ENCODE measurements around the gene PDE11A. TPM values are rescaled to one million over a fixed set of nuclear protein-coding genes. Genes with fewer than 3 reads are reported as not detected.
"Not testable (repeated sequence)": the region's sequence is repeated elsewhere in the genome, so short reads cannot be mapped to it uniquely, and the experiment has no call there.

The PDE11A gene
- total RNA-seq, 1 donor from 2014 or later, result not detected

DNA sequence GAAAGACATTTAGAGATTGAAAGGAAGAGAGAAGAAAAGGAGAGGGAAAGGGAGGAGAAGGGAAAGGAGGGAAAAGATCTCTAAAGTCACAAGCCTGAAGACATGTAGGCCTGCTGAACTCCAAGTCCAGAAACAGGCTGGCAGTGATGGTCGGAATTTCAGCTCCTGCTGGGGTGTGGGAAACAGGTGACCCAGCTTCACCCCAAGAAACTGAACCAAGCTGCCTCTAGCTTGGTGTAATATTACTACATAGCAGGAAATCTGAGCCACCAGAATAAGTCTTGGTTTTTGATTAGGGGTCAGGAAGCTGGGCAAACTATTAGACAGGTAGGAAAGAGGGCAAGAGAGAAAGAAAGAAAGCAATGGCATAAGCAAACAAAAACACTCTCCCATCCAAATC lies 185.8 kb downstream of the PDE11A start:
- intact Hi-C loops (cut with micrococcal nuclease), result no loop called here

DNA sequence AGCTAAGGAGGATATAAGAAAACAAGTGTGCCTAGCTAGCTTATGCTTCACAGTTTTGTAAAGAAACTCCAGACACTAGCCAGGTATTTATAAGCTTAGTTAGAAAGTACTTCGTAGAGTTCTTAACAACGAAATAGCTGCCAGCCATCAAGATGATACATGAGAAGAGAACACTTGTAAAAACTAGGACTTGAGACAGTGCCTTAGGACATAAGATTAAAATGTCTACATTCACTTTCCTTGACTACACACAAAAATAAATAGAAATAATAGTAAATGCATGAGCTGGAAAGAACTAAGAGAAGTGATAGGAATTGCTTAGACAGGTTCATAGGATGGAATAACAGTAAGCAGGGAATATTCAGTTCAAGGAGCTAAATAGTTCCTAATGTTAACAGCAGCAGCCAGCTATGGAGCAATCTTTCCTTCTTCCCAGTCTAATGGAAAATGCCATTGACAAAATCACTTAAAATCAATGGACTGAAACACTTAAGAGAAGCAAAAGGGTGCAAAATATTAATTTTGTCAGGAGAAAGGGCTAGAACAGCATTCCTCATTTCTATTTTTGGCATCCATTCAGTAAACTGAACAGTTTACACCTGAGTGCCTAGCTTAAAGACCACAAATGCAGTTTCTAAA lies 186.6 kb downstream of the PDE11A start:
- intact Hi-C loops (cut with micrococcal nuclease), result no loop called here

DNA sequence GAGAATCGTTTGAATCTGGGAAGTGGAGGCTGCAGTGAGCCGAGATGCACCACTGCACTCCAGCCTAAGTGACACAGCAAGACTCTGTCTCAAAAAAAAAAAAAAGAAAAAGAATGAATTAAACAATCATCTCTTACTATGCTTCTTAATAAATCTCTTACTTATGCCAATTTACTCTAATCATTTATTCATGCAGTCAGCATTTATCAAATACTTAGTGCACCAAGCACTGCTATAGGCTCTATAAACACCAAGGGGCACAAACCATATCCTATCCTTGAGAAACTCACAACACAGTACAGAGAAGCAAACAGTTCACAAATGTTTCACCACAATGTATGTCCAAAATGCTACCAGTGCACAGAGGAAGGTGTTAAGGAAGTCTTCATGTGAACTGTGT lies 189.4 kb downstream of the PDE11A start:
- intact Hi-C loops (cut with micrococcal nuclease), result no loop called here

DNA sequence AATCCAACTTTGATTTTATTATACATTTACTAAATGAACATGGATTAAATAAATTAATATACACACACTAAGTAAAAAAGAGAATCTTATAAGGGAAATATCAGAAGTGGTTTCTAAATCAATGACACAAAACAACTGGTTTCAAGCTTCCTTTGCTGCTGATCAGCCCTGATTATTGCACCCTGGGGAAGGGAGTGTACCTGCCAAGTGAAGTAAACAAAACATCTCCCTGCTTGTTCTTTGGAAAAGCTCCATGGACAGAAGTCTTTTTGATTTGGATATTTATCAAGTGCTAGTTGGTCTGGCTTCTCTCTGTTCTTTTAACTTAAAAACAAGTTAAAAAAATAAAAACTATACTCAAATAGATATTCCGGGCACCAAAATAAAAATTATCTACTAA lies 190.1 kb downstream of the PDE11A start:
- intact Hi-C loops (cut with micrococcal nuclease), result no loop called here

DNA sequence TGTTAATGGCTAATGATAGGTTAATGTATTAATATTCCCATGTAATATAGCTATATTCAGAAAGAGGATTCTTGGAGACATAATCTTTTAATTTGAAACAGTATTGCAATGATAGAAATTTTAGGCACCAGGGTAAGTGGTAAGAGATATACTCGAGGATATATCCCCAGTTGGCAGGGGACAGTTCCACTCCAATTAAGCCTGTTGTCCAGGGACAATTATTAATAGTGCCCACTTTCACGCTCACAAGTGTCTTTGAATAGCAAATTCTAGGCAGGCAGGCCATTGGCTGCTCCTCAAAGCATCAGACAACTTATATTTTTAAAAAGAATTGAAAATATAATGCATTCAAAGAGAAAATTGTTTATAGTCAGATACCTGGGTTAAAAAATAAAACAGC lies 190.7 kb downstream of the PDE11A start:
- intact Hi-C loops (cut with micrococcal nuclease), result no loop called here

DNA sequence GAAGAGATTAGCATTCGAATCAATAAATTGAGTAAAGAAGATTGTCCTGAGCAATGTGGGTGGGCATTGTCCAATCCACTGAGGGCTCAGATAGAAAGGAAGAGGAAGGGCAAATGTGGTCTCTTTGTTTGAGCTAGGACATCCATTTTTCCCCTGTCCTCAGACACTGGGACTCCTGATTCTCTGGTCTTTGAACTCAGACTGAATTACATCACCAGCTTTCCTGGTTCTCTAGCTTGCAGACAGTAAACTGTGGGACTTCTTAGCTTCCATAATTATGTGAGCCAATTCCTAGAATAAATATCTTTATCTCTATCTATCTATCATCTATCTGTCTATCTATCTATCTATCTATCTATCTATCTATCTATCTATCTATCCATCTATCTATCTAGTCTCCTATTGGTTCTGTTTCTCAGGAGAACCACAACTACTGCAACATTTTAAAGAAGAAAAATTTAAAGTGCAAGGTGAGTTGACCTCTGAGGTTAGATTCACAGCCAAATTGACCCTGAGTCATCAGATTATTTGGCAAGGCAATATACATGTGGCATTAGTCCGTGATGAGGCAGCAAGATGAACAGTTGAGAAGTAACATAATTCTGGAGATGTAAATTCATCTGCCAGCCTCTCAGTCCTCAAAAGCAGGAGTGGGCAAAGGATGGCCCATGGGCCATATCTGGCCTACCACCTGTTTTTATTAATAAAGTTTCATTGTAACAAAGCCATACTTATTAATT lies 191.4 kb downstream of the PDE11A start:
- intact Hi-C loops (cut with micrococcal nuclease), result no loop called here

DNA sequence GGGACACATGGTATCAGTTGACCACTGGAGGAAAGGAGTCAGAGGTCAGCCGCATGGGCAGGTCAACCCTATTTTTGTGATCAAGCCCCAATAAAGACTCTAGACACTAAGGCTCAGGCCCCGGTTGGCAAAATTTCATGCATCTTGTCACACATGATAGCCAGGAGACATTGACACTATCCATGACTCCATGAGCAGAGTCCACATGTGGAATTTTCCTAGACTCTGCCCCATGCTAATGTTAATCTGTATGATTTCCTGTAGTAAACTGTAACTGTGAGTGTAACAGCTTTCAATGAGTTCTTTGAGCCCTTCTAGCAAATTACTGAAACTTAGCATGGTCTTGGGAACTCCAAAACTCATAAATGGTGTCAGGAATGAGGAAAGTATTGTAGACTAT lies 192.3 kb downstream of the PDE11A start:
- intact Hi-C loops (cut with micrococcal nuclease), result no loop called here

DNA sequence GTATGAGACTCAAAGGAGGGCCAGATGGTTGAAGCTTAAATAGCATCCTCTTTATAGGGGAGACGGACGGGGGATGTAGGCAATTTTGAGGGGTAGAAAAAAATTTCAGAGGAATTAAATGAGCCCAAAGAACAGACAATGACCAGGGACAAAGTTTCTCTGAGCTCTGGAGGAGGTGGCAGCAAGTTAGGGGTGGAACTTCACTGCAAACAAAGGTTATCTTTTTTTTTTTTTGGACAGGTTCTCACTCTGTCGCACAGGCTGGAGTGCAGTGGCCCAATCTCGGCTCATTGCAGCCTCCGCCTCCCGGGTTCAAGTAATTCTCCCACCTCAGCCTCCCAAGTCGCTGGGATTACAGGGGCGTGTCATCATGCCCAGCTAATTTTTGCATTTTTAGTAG lies 195.6 kb downstream of the PDE11A start:
- intact Hi-C loops (cut with micrococcal nuclease), result no loop called here

DNA sequence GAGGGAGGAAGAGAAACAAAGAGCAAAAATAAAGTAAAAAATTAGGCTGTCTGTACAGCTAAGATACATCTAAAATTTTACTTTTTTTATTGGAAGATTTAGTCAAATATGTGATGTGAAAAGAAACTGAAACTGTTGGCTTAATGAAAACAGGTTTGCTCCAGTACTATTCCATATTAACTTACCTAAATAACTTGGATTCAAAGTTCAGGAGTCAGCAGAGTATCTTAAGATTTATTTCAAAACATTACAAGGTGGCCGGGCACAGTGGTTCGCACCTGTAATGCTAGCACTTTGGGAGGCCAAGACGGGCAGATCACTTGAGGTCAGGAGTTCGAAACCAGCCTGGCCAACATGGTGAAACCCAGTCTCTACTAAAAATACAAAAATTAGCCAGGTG lies 197.9 kb downstream of the PDE11A start:
- intact Hi-C loops (cut with micrococcal nuclease), result no loop called here

DNA sequence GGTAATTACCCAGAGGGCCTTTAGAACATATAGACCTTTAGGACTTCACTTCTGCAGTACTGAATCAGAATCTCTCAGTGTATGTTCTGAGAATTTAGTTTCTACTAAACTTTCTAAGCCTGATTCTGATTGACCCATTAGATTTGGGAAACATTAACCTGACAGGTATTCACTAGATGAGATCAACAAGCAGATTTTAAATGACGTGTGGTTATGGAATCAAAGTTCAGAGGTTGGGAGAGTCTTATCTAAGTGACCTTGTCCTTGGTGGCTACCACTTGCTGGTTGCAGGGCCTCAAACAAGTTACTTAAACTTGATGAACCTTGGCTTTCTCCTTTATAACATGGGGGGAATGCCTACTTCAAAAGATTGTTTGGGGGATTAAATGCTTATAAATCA lies 198.7 kb downstream of the PDE11A start:
- intact Hi-C loops (cut with micrococcal nuclease), result no loop called here

DNA sequence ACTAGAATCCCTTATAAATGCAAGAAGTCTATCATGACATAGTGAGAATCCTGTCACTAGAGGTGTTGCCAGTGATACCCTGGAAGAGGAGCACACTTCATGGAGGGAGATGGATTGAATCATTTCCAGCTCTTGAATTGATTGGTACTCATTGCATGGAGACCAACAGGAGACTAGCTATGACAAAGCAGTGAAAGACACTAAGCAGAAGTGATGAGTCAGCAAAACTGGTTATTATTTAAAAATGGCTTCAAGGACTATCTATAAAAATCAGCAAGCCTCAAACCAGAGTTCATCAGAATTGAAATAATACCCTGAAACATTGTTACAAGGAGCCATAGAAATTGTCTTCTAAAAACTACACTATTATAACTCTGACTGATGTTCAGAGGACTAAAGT lies 200.3 kb downstream of the PDE11A start:
- intact Hi-C loops (cut with micrococcal nuclease), result no loop called here

DNA sequence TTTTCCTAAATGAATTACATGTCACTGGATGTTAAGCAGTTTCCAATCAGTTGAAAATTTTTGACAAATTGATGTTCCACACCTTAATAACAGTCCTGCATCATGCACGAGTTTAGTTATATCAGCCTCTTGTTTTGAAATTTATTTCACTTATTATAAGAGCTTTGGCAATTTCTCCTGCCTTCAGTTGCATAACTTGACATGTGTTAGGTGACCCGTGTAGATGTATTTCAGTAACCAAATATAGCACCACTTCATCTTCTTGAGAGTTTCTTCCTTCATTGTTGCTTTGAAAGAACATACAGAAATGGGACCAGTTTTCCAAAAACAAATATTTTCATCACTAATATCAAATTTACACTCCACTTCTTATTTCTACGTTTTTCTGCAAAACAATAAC lies 202.7 kb downstream of the PDE11A start:
- intact Hi-C loops (cut with micrococcal nuclease), result no loop called here

DNA sequence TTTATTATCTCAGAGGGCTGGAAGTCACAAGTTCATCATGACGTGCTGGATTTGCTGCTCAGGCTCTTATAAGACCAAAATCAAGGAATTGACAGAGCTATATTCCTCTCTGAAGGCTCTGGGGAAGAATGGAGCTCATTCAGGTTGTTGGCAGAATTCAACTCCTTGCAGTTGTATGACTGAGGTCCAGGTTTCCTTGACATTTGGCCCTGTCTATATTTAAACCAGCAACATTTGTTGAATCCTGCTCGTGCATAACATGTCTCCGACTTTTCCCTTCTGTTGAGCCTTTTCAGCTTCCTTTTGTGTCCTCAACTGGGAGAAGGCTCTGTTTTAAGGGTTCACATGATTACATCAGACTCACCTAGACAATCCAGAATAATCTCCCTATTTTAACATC lies 203.4 kb downstream of the PDE11A start:
- intact Hi-C loops (cut with micrococcal nuclease), result no loop called here

DNA sequence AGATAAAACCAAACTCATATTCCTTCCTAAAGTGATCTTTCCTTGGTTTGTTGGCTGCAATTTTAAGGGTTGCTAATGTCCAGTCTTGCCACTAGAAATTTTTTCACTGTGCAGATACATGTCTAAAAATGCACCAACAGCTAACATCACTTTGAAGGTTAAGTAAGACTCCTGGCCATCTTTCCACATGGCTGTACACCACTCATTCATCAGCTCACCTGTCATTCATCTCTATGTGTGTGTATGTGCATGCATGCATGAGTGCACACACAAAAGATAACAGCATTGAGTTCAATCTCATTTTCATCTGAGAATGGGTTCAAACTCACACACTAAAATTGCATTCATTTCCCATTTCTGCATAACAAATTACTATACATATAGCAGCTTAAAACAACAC lies 203.8 kb downstream of the PDE11A start:
- intact Hi-C loops (cut with micrococcal nuclease), result no loop called here

DNA sequence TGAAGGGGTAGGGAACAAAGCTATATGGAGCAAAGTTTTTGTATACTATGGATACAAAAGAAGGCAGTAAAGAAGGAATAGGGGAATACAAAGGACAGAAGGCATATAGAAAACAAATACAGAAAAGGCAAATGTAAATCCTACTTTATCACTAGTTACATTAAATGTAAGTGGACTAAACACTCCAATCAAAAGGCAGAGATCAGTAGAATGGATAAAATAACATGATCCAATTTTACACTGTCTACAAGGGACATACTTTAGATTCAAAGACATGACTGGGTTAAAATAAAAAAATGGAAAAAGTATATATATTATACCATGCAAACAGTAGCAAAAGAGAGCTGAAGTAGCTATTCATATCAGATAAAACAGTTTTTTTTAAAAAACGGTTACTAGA lies 215.0 kb downstream of the PDE11A start:
- intact Hi-C loops (cut with micrococcal nuclease), result no loop called here

DNA sequence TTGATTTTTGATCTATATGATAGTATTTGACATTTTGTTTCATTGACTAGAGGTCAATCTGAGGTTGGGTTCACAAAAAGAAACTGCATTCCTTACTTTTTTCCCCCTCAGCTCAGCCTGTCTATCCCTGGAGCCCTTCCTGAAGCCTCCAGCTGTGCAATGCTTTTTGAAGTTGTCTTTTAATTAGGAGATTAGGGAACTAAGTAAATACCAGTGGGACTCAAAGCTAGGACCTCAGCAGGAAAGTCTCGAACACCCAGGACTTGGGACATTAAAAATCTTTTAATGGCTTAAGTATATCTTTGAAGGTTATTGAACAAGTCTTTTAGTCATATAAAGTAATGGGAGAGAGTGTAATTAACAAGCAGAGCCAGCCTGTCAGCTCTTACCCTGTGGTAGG lies 220.2 kb downstream of the PDE11A start:
- intact Hi-C loops (cut with micrococcal nuclease), result no loop called here

DNA sequence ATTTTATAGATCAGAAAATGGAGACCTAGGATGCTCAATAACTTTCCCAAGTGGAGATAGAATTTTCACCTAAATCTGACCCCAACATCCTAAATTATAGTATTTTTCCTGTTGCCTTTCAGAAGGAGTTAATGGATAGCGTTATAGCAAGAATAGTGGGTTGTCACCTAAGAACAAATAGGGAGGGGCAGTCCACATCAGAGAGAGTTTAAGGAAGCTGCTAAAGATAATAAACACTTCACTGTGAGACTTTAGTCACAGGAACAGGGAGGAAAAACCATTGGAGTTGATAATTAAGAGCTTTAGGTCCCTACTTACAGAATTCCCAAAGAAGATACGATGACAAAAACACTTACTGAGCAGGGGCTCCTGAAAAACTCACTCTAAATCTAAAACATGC lies 229.4 kb downstream of the PDE11A start:
- intact Hi-C loops (cut with micrococcal nuclease), result no loop called here

DNA sequence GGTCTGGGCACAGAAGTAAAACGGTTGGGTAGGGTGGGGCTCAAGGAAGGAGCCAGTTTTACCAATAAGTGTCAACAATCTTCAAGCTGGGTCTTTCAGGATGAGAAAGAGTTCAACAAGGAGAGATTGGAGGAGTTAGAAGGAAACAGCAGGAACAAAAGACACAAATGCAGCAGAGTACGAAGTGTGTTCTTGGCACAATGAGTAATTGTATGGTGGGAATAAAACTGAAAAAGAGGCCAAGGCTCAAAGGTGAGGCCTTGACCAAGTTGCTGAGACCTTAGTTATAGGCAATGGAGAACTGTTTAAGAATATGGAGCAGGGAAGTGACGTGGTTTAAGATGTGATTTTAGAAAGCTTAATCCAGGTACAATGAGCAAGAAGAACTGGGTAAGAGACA lies 230.3 kb downstream of the PDE11A start:
- intact Hi-C loops (cut with micrococcal nuclease), result no loop called here

DNA sequence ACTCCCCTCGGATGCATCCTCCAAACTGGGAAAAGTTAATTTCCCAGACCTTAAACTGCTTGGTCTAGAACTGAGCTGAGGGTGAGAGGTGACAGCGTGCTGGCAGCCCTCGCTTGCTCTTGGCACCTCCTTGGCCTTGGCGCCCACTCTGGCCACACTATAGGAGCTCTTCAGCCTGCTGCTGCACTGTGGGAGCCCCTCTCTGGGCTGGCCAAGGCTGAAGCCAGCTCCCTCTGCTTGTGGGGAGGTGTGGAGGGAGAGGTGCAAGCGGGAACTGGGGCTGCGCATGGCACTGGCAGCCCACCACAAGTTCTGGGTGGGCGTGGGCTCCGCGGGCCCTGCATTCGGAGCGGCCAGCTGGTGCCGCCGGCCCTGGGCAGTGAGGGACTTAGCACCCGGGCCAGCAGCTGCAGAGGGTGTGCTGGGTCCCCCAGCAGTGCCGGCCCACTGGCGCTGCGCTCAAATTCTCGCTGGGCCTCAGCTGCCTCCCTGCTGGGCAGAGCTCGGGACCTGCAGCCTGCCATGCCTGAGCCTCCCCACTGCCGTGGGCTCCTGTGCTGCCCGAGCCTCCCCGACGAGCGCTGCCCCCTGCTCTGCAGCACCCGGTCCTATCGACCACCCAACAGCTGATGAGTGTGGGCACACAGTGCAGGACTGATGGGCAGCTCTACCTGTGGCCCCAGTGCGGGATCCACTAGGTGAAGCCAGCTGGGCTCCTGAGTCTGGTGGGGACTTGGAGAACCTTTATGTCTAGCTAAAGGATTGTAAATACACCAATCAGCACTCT lies 237.0 kb downstream of the PDE11A start:
- intact Hi-C loops (cut with micrococcal nuclease), result not testable (repeated sequence)

DNA sequence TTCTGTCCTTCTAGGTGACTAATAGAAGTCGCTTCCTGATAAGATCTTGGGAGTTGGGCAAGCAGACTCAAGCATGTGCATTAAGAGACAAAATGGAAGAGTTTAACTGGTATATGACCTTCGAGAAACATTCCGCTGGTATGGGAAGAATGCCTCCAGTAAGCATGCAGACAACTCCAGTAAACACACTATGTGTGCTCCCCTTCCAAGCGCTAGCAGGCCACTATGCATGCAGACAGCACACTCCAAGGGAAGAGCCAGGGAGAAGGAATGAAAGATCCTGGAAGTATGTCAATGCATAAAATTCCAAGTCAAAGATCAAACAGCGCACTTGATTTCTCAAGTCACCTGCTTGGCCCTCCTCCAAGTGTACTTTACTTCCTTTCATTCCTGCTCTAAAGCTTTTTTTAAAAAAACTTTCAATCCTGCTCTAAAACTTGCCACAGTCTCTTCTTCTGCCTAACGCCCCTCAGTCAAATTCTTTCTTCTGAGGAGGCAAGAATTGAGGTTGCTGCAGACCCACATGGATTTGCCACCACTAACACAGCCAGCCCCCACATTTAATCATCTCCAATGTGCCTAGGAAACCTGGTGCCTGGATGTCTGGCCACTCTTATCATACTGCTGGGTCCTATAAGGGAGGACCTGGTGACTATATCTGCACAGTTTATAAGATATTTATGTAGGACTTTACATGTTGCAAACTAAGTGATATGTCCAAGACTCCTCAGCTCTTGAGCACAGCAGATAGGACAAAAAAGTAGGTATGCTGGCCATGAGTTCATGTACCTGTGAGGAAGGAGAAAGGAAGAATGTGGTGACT lies 239.8 kb downstream of the PDE11A start:
- intact Hi-C loops (cut with micrococcal nuclease), result no loop called here

DNA sequence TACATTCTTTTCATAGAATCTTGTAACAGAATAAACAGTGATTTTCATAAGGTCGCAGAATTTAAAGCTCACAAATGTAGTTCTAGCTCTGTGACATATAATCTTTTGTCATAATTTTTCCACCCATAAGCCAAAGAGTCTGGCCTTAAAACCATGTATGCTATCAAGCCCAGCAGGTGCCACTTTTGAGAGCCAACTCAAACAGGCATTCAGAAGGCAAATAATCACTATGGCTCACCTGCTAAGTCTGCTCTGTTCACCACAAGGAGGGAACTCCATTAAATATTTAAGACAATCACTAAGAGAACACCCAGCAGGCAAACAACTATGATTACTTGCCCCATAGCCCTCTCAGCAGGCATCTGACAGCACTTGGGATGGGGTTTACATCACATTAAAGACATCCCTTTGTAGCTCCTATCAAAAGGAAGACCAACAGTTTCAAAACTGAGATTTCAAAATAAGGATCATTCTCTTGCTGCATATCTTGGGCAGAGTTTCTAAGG lies 241.6 kb downstream of the PDE11A start:
- intact Hi-C loops (cut with micrococcal nuclease), result no loop called here
